Measurements from ENCODE around the gene SAMD14.
A peak's percentile ranks its signal among the peaks of the same experiment; 100 is the strongest.

SAMD14 gene

GRCh38 chr17:50128441-50129352, 1.3 kb downstream of the SAMD14 start:
- H3K4me3 ChIP-seq (ENCODE audit: extremely low read depth, insufficient read depth, low read length, poor library complexity, severe bottlenecking) = peak overlapping the region; percentile 58
- peak overlapping the region; percentile 68 for H3K27ac ChIP-seq (ENCODE audit: low read depth, low read length, severe bottlenecking)
- no peaks in the 10 kb centered on the region for H3K36me3 ChIP-seq (ENCODE audit: control insufficient read depth, insufficient read depth, low read length)
- H3K4me1 ChIP-seq (ENCODE audit: control insufficient read depth, insufficient read depth, low read length, poor library complexity, severe bottlenecking) = peaks cover 19% of the 10 kb centered on the region
- WGBS, 2 experiments (ENCODE audit: insufficient coverage in 2 of 2) = 19 to 20% methylated on average over 19 of the region's 32 CpGs
- H3K9me3 ChIP-seq (ENCODE audit: control insufficient read depth, low read length) = no peaks in the 10 kb centered on the region

GRCh38 chr17:50127697-50128361, 2.1 kb downstream of the SAMD14 start:
- Histone ChIP-seq H3K4me1 (ENCODE audit: control insufficient read depth, insufficient read depth, low read length, poor library complexity, severe bottlenecking) (peaks cover 19% of the 10 kb centered on the region), H3K36me3 (ENCODE audit: control insufficient read depth, insufficient read depth, low read length) (no peaks in the 10 kb centered on the region), H3K27ac (ENCODE audit: low read depth, low read length, severe bottlenecking) (peak overlapping the region; percentile 29), H3K9me3 (ENCODE audit: control insufficient read depth, low read length) (no peaks in the 10 kb centered on the region), H3K4me3 (ENCODE audit: extremely low read depth, insufficient read depth, low read length, poor library complexity, severe bottlenecking) (peak overlapping the region; percentile 58)
- WGBS, 2 experiments (ENCODE audit: insufficient coverage in 2 of 2) = 55 to 67% methylated on average over 2 to 4 of the region's 6 CpGs

DNA sequence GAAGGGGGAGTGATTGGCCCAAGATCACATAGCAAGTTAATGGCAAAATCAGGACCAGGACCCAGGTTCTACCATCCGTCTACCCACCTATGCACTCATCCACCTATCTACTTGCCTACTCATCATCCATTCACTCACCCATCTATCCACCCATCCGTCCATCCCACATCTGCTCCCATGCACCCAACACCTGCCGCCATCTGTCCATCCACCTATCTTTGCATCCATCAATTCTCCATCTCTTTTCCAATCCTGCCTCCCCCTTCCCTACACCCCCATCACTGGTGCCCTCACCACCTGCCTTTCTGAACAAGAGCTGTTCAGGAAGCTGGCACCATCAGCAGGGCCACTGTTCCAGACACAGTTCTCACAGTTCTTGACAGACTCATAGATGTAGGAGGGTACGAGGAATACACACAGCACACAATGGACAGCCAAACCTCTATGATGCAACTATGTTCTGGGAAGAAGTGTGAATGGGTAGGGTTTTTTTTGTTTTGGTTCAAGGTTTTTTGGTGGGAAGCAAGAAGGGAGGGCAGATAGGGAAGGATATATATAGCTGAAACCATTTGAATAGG, 4.5 kb downstream of the SAMD14 start:
- Histone ChIP-seq H3K4me3 (ENCODE audit: extremely low read depth, insufficient read depth, low read length, poor library complexity, severe bottlenecking) (no peak overlapping the region), H3K27ac (ENCODE audit: low read depth, low read length, severe bottlenecking) (no peak overlapping the region), H3K9me3 (ENCODE audit: control insufficient read depth, low read length) (no peaks in the 10 kb centered on the region), H3K36me3 (ENCODE audit: control insufficient read depth, insufficient read depth, low read length) (no peaks in the 10 kb centered on the region), H3K4me1 (ENCODE audit: control insufficient read depth, insufficient read depth, low read length, poor library complexity, severe bottlenecking) (peaks cover 13% of the 10 kb centered on the region)
- 98 to 100% methylated on average over 3 of the region's 4 CpGs for WGBS, 2 experiments (ENCODE audit: insufficient coverage in 2 of 2)

DNA sequence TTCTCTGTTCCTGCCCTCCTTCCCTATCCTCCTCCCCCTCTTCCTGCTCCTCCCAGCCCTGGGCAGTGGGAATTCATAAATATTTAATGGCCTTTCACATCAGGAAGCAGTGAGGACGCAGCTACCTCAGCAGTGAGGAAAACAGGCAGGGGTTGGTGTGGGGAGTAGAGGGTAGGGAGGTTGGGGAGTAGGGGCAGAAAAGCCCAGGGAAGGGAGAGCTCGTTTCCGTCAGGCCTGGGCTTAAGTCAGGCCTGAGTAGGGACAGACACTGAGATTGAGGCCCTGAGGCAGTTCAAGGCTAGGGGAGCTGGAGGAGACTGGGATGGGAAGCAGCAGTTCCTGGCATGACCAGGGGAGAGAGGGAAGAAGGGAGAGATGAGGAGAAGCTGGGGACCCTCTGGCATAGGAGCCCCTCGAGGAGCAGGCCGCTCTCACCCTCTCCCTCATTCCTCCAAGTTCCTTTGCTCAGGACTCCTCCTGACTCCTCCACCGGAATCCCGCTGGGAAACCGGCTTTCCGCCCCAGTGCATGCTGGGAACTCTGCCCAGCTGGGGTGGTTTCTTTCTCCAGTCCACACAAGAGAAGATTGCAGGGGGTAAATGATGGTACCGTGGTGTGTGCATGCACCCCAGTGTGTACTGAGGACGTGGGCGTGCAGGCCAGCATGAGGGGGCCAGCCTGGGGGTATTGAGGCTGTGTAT, 6.2 kb downstream of the SAMD14 start:
- no peaks in the 10 kb centered on the region for H3K36me3 ChIP-seq (ENCODE audit: control insufficient read depth, insufficient read depth, low read length)
- H3K4me3 ChIP-seq (ENCODE audit: extremely low read depth, insufficient read depth, low read length, poor library complexity, severe bottlenecking) = no peak overlapping the region
- H3K9me3 ChIP-seq (ENCODE audit: control insufficient read depth, low read length) = no peaks in the 10 kb centered on the region
- 41 to 46% methylated on average over 6 to 9 of the region's 12 CpGs for WGBS, 2 experiments (ENCODE audit: insufficient coverage in 2 of 2)
- peak overlapping the region; percentile 24 for H3K27ac ChIP-seq (ENCODE audit: low read depth, low read length, severe bottlenecking)
- H3K4me1 ChIP-seq (ENCODE audit: control insufficient read depth, insufficient read depth, low read length, poor library complexity, severe bottlenecking) = peaks cover 12% of the 10 kb centered on the region

GRCh38 chr17:50122945-50123344, 7.0 kb downstream of the SAMD14 start:
- Histone ChIP-seq H3K27ac (ENCODE audit: low read depth, low read length, severe bottlenecking) (no peak overlapping the region), H3K4me1 (ENCODE audit: control insufficient read depth, insufficient read depth, low read length, poor library complexity, severe bottlenecking) (peaks cover 9% of the 10 kb centered on the region), H3K36me3 (ENCODE audit: control insufficient read depth, insufficient read depth, low read length) (no peaks in the 10 kb centered on the region), H3K4me3 (ENCODE audit: extremely low read depth, insufficient read depth, low read length, poor library complexity, severe bottlenecking) (no peak overlapping the region), H3K9me3 (ENCODE audit: control insufficient read depth, low read length) (no peaks in the 10 kb centered on the region)
- 65 to 74% methylated on average over 3 of the region's 3 CpGs for WGBS, 2 experiments (ENCODE audit: insufficient coverage in 2 of 2)

DNA sequence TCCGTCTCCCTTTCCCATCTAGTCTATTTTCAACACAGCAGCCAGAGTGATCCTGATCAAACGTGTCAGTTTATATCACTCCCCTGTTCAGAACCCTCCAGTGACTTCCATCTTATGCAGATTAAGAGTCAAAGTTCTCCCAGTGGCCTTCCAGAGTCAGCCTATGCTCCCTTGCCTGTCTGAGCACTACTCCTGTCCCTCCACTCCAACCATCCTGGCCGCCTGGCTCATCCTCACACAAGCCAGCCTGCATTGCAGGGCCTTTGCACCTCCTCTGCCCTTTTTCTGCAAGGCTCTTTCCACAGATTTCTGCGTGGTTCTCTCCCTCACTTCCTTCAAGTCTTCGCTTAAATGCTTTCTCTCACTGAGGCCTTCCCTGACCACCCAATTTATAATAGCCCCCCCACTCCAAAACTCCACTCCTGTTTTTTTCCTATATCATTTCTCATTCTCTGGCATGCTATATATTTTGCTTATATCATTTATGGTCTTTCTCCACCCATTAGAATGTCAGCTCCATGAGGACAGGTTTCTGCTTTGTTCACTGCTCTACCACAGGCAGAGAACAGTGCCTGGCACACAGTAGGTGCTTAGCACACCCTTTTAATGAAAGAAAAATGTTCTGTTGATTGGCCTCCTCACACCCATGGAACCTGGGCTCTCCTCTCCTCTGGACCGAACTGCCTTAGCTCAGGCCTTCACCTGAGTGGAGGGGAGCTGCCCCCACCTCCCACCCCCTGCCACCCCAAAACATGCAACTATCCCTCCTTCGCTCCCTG, 9.3 kb downstream of the SAMD14 start:
- Histone ChIP-seq H3K4me3 (ENCODE audit: extremely low read depth, insufficient read depth, low read length, poor library complexity, severe bottlenecking) (no peak overlapping the region), H3K9me3 (ENCODE audit: control insufficient read depth, low read length) (no peaks in the 10 kb centered on the region), H3K27ac (ENCODE audit: low read depth, low read length, severe bottlenecking) (no peak overlapping the region), H3K4me1 (ENCODE audit: control insufficient read depth, insufficient read depth, low read length, poor library complexity, severe bottlenecking) (peaks cover 9% of the 10 kb centered on the region), H3K36me3 (ENCODE audit: control insufficient read depth, insufficient read depth, low read length) (peaks cover 3% of the 10 kb centered on the region)
- 91 to 93% methylated on average over 5 of the region's 7 CpGs for WGBS, 2 experiments (ENCODE audit: insufficient coverage in 2 of 2)

GRCh38 chr17:50118828-50119218, 11.1 kb downstream of the SAMD14 start:
- Histone ChIP-seq H3K36me3 (ENCODE audit: control insufficient read depth, insufficient read depth, low read length) (peaks cover 11% of the 10 kb centered on the region), H3K27ac (ENCODE audit: low read depth, low read length, severe bottlenecking) (no peak overlapping the region), H3K4me1 (ENCODE audit: control insufficient read depth, insufficient read depth, low read length, poor library complexity, severe bottlenecking) (peaks cover 9% of the 10 kb centered on the region), H3K4me3 (ENCODE audit: extremely low read depth, insufficient read depth, low read length, poor library complexity, severe bottlenecking) (no peak overlapping the region), H3K9me3 (ENCODE audit: control insufficient read depth, low read length) (no peaks in the 10 kb centered on the region)
- 91 to 95% methylated on average over 4 of the region's 4 CpGs for WGBS, 2 experiments (ENCODE audit: insufficient coverage in 2 of 2)

GRCh38 chr17:50118076-50118827, 11.7 kb downstream of the SAMD14 start:
- Histone ChIP-seq H3K4me1 (ENCODE audit: control insufficient read depth, insufficient read depth, low read length, poor library complexity, severe bottlenecking) (peaks cover 4% of the 10 kb centered on the region), H3K36me3 (ENCODE audit: control insufficient read depth, insufficient read depth, low read length) (peaks cover 17% of the 10 kb centered on the region), H3K27ac (ENCODE audit: low read depth, low read length, severe bottlenecking) (no peak overlapping the region), H3K4me3 (ENCODE audit: extremely low read depth, insufficient read depth, low read length, poor library complexity, severe bottlenecking) (no peak overlapping the region), H3K9me3 (ENCODE audit: control insufficient read depth, low read length) (no peaks in the 10 kb centered on the region)
- WGBS, 2 experiments (ENCODE audit: insufficient coverage in 2 of 2) = 95 to 96% methylated on average over 18 to 21 of the region's 23 CpGs

DNA sequence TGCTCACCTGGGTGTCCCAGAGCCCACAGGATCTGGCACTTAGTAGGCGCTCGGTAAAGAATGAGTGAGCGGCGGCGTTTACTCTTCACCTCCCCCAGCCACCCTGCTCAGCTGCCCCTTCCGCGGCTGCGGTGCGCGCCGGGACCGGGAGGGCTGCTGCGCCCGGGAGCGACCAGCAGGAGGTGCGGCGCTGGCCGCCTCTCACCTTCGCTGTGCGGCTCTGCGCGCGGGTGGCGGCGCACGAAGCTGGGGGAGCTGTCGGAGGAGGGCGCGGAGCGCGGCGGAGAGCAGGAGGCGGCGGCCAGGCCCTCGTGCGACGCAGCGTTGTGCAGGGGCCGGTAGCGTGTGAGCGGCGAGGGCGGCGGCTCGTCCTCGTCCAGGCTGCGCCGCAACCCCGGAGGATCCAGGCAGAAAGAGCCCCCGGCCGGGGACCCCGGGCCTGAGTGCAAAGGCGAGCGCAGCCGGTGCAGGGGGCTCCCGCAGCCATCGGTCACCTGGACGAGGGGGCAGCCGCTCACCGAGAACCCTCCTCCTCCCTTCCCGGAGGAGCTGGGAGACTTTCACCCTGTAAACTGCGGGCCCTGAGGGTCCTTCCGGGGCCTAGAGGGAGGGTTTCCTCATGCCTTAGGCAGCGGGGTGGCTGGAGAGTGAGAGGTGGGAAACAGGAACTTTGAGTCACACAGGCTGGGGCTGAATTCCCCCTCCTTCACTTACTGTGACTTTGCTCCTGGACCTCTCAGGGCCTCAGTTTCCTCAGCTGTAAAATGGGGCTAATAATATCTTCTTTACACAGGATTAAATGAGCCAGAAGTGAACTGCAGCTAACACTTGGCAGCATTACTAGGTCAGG, 12.5 kb downstream of the SAMD14 start:
- H3K9me3 ChIP-seq (ENCODE audit: control insufficient read depth, low read length) = no peaks in the 10 kb centered on the region
- peaks cover 17% of the 10 kb centered on the region for H3K36me3 ChIP-seq (ENCODE audit: control insufficient read depth, insufficient read depth, low read length)
- no peak overlapping the region for H3K27ac ChIP-seq (ENCODE audit: low read depth, low read length, severe bottlenecking)
- WGBS, 2 experiments (ENCODE audit: insufficient coverage in 2 of 2) = 5 to 7% methylated on average over 48 to 50 of the region's 64 CpGs
- H3K4me3 ChIP-seq (ENCODE audit: extremely low read depth, insufficient read depth, low read length, poor library complexity, severe bottlenecking) = peak overlapping the region; percentile 14
- peaks cover 4% of the 10 kb centered on the region for H3K4me1 ChIP-seq (ENCODE audit: control insufficient read depth, insufficient read depth, low read length, poor library complexity, severe bottlenecking)

Data from mesodermal cell (in vitro differentiated cells).